Superior temporal gyrus (tissue), 1 donor: ENCODE data around the gene MRPL12.
"Not testable (repeated sequence)": the region's sequence is repeated elsewhere in the genome, so short reads cannot be mapped to it uniquely, and the experiment has no call there.

ENCODE experiments used
- DNase-seq: peaks from one replicate; pipeline ENCODE4 v3.0.0-alpha.2; 2016; ENCODE audit errors: extremely low spot score

Gene MRPL12

DNA sequence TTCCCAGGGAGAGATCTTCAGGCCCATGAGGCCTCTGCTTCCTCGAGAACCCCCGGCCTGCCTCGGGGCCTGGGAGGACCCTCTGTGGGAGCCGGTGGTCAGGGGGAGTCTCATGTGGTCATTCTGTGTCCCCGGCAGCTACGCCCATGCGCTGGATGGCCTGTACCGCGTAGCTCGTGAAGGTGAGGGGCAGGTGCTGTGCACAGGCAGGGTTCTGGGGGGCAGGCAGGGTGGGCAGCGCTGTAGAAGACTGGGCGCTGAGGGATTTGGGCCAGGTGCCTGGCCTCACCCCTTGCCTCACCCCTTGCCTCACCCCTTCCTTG is 13.5 kb downstream of the MRPL12 start:
- DNase-seq: no peak

- DNase-seq: no peak
Measured at GRCh38 chr17:81717049-81717765, 14.0 kb downstream of the MRPL12 start.

- DNase-seq: no peak
Measured at GRCh38 chr17:81717766-81718089, 14.6 kb downstream of the MRPL12 start.

GRCh38 chr17:81719410-81720266 is 16.5 kb downstream of the MRPL12 start:
- no peak for DNase-seq

GRCh38 chr17:81720267-81721071 is 17.3 kb downstream of the MRPL12 start:
- no peak for DNase-seq

DNA sequence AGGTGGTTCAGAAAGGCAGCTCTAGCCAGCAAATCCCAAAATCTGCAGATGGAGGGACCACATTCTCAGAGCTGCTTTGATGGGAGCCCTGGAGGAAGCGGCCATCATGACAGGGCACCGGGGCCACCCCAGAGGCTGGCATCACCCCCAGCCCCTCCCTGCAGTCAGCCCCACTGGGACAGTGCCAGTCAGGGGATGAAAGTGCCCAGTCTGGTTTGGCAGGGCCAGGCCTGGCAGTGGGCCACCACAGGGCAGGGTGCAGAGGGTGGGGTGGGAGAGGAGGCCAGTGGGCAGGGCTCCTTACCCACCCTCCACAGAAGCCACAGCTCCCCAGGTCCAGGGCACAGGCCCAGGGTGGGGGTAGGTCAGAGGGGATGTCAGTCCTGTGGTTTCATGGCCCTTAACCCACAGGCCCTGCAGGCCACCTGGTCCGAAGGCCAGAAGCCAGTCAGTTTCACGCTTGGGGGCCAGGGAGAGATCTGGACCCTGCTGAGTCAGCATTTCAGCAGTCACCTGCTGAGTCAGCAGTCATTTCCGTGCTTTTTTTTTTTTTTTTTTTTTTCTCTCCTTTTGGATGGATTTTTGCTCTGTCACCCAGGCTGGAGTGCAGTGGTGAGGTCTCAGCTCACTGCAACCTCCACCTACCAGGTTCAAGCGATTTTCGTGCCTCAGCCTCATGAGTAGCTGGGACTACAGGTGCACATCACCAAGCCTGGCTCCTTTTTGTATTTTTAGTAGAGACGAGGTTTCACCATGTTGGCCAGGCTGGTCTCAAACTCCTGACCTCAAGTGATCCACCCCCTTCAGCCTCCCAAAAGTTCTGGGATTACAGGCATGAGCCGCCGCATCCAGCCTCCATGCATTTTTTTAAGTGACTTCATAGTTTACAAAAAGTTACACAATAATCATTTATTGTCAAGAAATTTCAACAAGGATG is 19.3 kb downstream of the MRPL12 start:
- no peak for DNase-seq

DNA sequence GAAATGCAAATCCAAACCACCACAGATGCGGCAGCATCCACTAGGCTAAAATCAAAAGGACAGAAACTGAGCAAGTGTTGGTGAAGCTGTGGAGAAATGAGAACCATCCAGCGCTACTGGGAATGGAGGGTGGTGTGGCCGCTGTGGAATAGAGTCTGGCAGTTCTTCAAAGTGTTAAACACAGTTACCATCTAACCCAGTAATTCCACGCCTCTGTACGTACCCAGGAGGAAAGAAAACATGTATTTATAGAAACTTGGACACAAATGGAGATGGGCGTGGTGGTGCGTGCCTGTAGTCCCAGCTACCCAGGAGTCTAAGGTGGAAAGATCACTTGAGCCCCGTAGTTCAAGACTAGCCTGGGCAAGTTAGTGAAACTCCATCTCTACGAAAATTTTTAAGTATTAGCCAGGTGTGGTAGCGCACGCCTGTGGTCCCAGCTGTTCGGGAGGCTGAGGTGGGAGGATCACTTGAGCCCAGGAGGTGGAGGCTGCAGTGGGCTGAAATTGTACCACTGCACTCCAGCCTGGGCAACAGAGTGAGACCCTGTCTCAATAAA is 20.6 kb downstream of the MRPL12 start:
- no peak for DNase-seq

DNA sequence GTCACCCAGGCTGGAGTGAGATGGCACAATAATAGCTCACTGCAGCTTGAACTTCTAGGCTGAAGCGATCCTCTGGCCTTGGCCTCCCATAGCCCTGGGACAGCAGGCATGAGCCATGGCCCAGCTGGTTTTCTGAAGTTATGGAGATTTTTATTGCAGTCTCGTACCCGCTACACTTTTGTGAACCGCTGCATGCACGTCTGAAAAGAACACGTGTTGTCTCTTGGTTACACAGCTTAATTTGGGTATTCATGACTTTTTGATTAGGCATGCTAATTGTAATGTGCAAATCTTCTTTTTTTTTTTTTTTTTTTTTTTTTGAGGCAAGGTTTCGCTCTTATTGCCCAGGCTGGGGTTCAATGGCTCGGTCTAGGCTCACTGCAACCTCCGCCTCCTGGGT is 22.3 kb downstream of the MRPL12 start:
- no peak for DNase-seq

- DNase-seq: no peak
Measured at GRCh38 chr17:81726004-81726403, 22.8 kb downstream of the MRPL12 start.

DNA sequence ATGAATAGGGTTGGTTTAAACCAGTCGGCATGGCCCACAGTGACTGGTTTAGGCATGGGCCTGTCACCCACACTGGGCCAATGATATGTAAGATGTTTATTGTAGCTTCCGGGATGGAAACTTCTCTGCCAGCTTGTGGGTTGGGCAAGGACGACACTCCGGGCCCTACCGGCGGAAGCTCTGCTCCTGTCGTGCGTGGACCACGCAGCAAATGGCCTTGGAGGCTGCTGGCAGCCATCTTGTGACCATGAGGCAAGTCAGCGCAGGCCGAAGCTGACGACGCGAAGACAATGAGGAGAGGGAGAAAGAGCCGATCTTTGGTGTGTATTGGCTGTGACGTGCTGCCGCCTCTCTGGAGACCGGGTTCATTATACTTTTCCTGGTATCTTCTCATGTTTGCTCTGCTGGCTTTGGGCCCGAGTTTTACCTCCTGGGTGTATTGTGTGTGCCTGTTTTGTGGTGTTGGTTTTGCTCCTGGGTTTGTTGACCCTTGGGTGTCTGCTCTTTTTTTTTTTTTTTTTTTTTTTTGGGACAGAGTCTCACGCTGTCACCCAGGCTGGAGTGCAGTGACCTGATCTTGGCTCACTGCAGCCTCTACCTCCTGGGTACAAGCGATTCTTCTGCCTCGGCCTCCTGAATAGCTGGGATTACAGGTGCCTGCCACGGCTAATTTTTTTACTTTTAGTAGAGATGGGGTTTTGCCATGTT is 24.3 kb downstream of the MRPL12 start:
- no peak for DNase-seq

- peak; percentile 87 for DNase-seq
Measured at GRCh38 chr17:81733507-81734404, 30.6 kb downstream of the MRPL12 start.

- no peak for DNase-seq
Measured at GRCh38 chr17:81734405-81735263, 31.5 kb downstream of the MRPL12 start.

DNA sequence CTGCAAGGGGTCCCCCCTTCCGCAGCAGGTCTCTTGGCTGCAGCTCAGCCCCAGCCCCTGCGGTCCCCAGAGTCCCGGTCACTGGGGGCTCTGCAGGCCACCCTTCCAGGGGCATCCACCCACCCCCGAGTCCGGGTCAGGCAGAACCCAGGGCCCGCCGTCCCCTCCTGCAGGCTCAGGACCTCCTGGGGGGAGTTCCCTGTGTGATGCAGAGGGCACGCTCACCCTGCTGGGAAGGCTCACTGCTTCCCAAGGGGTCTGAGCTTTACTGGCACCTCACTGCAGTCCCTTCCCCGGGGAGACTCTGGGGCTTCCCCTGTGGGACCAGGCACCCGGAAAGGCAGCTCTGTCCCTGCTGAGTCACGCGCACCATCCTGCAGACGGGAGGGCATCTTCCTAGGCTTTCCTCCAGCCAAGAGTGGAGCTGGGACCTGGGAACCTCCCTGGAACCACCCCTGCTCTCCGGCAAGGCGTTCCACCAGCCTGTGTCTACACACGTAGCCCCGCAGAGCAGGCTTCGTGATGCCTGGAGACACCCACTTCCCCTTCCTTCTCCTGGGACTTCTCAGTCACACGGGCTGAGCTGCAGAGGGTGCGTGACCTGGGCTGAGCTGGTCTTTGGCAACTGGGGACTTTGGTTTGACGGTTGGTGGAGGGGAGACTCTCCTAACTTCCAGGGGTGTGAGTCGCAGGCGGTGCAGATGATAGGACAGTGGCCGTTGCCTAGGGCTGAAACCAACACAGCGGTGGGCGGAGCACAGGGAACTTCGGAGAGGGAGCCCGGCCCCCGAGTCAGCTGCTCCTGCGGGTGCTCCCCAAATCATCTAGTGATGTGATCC is 32.3 kb downstream of the MRPL12 start:
- no peak for DNase-seq

GRCh38 chr17:81737947-81738800 is 35.0 kb downstream of the MRPL12 start:
- DNase-seq: no peak

GRCh38 chr17:81738801-81739393 is 35.7 kb downstream of the MRPL12 start:
- no peak for DNase-seq

- DNase-seq: not testable (repeated sequence)
Measured at GRCh38 chr17:81739593-81739992, 36.4 kb downstream of the MRPL12 start.
